ENCODE data around the gene GATA5.

Gene GATA5

DNA sequence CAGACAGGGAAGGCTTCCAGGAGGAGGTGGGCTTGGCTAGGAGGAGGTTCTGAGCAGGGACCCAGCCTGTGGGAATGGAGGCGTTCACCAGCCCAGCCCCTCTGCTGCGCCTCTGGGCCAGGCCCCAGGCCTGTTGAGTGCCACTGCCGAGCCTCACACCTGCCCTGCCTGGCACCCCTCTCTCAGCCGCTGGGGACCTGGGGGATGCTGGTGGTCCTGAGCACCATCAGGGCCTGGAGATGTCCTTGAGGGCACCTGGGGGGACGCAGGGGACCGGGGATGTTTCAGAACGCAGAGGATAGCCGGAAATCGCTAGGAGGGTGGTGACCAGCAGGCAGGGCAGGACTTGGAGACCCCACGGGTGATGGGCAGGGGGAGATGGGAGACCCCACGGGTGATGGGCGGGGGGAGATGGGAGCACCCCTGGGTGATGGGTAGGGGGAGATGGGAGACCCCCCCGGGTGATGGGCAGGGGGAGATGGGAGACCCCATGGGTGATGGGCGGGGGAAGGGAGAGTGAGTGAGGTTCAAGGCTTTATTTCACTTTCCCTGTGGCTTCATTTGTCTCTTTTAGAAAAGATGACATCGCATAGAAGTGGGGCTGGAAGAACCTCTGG is 12.7 kb downstream of the GATA5 start:
- H3K36me3 ChIP-seq (replicated peaks), result no peaks in the 10 kb centered on the region
- TF ChIP-seq, protein P1, sequence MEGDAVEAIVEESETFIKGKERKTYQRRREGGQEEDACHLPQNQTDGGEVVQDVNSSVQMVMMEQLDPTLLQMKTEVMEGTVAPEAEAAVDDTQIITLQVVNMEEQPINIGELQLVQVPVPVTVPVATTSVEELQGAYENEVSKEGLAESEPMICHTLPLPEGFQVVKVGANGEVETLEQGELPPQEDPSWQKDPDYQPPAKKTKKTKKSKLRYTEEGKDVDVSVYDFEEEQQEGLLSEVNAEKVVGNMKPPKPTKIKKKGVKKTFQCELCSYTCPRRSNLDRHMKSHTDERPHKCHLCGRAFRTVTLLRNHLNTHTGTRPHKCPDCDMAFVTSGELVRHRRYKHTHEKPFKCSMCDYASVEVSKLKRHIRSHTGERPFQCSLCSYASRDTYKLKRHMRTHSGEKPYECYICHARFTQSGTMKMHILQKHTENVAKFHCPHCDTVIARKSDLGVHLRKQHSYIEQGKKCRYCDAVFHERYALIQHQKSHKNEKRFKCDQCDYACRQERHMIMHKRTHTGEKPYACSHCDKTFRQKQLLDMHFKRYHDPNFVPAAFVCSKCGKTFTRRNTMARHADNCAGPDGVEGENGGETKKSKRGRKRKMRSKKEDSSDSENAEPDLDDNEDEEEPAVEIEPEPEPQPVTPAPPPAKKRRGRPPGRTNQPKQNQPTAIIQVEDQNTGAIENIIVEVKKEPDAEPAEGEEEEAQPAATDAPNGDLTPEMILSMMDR (IDR thresholded peaks at IDR 0.05; ENCODE audit: low read depth, low read length, missing control alignments), result no peak
- no peak overlapping the region for H3K27ac ChIP-seq
- no peak for DNase-seq
- H3K4me3 ChIP-seq (ENCODE audit: low read depth, low read length), result no peak overlapping the region
- peaks cover 5% of the 10 kb centered on the region for H3K27me3 ChIP-seq (replicated peaks)
- in situ Hi-C loops (cut with HindIII; ENCODE audit: low pct_ligation_motif_present, low sequenced_read_pairs), result no loop called here

DNA sequence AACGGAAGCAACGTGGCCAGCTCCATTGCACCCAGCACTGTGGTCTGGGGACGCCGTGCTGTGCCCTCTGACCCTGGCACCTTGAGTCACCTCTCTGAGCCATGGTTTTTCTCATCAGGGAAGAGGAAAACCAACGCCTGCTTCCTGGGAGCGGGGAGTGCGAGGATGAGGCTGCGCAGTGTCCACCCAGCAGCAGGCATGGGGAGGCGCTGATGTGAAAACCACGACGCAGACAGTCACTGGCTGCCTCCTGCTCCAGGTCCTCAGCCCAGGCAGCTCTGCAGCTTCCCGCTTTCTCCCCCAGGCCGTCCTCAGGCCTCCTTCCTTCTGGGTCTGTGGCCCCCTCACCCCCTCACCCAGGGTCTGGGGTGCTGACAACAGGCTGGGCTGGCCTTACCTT is 14.0 kb downstream of the GATA5 start:
- no peak overlapping the region for H3K4me3 ChIP-seq (ENCODE audit: low read depth, low read length)
- H3K27ac ChIP-seq, result no peak overlapping the region
- in situ Hi-C loops (cut with HindIII; ENCODE audit: low pct_ligation_motif_present, low sequenced_read_pairs), result no loop called here
- DNase-seq, result no peak
- H3K27me3 ChIP-seq (replicated peaks), result no peaks in the 10 kb centered on the region
- TF ChIP-seq, protein P1 (IDR thresholded peaks at IDR 0.05; ENCODE audit: low read depth, low read length, missing control alignments), result no peak
- no peaks in the 10 kb centered on the region for H3K36me3 ChIP-seq (replicated peaks)

DNA sequence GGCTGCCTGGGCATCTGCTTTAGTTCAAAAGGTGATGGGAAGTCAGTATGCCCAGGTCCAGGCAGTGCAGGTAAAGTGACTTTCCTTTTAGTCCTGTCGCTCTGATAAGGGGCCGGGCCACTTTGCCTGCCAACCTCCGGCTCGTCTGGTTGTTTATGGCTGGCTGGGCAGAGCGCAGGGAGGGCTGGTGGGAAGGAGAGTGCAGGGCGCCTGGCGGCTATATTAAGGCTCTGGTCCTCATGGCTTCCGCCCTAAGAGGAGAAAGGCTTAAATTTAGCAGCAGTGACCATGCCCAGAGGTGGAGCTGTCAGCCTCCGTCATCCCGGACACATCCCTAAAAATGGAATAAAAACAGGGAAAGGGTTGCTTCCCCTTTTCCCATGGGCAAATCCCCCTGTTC is 14.6 kb downstream of the GATA5 start:
- H3K27me3 ChIP-seq (replicated peaks), result no peaks in the 10 kb centered on the region
- H3K4me3 ChIP-seq (ENCODE audit: low read depth, low read length), result no peak overlapping the region
- H3K27ac ChIP-seq, result no peak overlapping the region
- DNase-seq, result no peak
- in situ Hi-C loops (cut with HindIII; ENCODE audit: low pct_ligation_motif_present, low sequenced_read_pairs), result no loop called here
- TF ChIP-seq, protein P1 (IDR thresholded peaks at IDR 0.05; ENCODE audit: low read depth, low read length, missing control alignments), result no peak
- no peaks in the 10 kb centered on the region for H3K36me3 ChIP-seq (replicated peaks)

DNA sequence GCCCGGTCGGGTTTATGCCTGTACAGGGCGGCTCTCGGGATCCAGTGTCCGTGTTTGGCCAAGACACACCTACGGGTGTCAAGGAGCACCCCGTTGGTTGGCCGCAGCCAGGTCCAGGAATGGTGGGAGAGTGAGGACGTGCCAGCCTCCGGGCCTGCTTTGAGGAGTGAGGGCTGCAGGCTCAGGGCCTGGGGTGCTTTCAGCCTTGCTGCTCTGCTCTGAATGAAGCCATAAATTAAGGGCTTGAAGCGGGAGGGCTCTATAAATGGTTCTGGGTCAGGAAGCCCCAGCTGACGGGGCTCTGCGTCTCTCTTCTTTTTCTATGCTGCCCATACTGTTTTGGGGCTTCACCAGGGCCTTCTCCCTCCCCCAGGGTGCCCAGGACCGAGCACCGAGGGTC is 15.1 kb downstream of the GATA5 start:
- H3K27ac ChIP-seq, result no peak overlapping the region
- in situ Hi-C loops (cut with HindIII; ENCODE audit: low pct_ligation_motif_present, low sequenced_read_pairs), result no loop called here
- no peak overlapping the region for H3K4me3 ChIP-seq (ENCODE audit: low read depth, low read length)
- TF ChIP-seq, protein P1 (IDR thresholded peaks at IDR 0.05; ENCODE audit: low read depth, low read length, missing control alignments), result no peak
- no peaks in the 10 kb centered on the region for H3K27me3 ChIP-seq (replicated peaks)
- H3K36me3 ChIP-seq (replicated peaks), result no peaks in the 10 kb centered on the region
- DNase-seq, result no peak

DNA sequence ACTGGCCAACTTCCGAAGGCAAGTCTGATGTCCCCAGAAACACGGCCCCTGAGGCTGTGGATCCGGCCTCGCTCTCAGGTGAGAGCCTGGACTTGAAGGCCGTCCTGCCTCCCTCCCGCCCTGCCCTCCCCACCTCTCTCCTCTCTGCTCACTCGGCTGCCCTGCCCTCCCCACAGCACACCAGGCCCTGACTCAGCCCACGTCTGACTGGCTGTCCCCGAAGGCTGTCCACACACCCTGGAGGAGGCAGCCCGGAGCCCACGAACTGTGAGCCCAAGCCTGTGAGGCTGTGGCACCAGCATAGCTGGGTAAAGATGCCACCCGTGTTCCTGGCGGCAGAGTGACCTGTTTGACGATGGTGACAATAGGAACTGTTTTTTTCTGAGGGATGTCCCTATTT is 16.3 kb downstream of the GATA5 start:
- H3K27ac ChIP-seq, result no peak overlapping the region
- no peaks in the 10 kb centered on the region for H3K36me3 ChIP-seq (replicated peaks)
- DNase-seq, result no peak
- no peaks in the 10 kb centered on the region for H3K27me3 ChIP-seq (replicated peaks)
- in situ Hi-C loops (cut with HindIII; ENCODE audit: low pct_ligation_motif_present, low sequenced_read_pairs), result no loop called here
- TF ChIP-seq, protein P1 (IDR thresholded peaks at IDR 0.05; ENCODE audit: low read depth, low read length, missing control alignments), result no peak
- H3K4me3 ChIP-seq (ENCODE audit: low read depth, low read length), result no peak overlapping the region
